HCEC 1CT (cell line): ENCODE data around the gene PNO1.
"Not testable (repeated sequence)": the region's sequence is repeated elsewhere in the genome, so short reads cannot be mapped to it uniquely, and the experiment has no call there.

Experiments
- DNase-seq: peaks from one replicate; pipeline ENCODE4 v3.0.0-alpha.2; 2017

Gene PNO1

DNA sequence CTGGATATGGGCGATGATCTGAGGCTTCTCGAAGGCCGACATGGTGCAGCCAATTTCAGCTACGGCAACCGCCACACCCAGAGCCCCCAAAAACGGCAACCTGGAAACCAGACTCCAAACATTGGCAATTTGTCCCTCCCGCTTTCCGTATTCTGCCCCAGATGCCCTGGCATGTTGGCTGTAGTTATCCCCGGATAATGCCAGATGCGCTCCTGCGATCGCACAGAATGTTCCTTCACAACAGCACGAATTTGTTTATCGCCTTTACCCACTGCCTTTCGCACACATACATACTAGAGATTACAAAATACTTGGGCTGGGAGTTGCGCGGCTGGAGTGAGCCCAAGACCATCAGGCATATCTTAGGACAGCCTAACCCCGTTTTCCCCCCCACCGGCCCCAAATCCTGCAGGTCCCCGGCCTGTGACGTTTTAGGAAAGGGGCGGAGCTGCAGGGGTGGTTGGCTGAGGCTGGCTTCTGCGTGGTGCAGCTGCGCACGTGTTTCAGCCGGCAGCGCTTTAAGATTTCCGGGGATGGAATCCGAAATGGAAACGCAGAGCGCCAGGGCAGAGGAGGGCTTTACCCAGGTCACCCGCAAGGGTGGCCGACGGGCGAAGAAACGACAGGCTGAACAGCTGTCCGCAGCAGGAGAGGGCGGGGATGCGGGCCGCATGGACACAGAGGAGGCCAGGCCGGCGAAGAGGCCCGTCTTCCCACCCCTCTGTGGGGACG, at the start of gene PNO1:
TSS of gene PNO1 (plus strand) at position 487 of the 732 bp plus-strand sequence. CDS start at position 534, 47 bp downstream.
- peak; percentile 93 for DNase-seq

DNA sequence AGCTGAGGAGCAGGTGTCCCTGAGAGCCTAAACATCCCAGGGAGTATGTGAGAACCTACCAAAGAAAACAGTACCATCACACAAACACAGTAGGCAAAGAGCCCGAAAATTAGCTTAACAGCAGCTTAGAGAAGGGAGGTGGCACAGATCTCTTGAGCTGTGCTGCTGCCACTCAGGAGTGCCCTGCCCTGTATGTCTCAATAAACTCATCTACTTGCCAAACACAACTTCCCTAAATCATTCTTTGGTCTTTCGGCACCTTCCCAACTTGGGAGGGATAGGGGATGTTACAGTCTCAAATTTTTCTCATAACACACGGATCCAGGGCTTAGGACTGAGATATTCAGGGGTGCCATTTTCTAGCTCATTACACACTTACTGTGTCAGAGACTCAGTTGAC, 49.6 kb upstream of the PNO1 start:
- no peak for DNase-seq

DNA sequence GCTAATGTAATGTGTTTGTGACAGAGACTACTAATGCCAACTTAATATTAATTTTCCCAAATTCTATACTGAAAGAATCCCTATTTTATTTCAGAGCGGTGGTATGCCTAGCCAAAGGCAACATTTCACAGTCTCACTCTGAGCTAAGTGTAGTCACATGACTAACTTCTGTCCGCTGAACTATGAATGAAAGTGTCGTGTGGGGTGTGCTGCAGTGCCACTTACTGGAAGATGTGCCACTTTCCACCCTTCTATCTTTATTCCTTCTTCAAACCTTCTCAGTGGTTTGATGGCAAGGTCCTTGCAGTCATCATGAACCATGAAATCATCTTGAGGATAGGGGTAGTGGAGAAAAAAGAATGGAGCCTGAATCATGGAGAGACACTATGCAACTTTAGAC, 47.6 kb upstream of the PNO1 start:
- no peak for DNase-seq

DNA sequence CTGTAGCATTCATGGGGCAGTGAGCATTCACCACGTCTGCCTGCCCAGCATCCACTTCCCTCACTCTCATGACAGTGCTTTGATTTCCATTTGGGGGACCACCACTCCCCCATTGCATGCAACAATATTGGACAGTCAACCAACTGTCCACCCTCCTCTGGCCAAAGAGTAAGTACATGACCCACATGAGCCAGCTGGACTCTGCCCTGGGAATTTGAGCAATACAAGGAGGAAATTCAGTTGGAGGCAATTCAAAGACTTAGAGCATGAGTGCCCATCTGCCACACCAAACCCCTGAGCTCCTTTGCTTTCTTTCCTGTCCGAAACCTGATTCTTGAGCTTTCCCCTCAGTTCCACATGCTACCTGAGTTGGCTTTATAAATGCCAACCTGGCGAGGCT, 41.7 kb upstream of the PNO1 start:
- no peak for DNase-seq

DNA sequence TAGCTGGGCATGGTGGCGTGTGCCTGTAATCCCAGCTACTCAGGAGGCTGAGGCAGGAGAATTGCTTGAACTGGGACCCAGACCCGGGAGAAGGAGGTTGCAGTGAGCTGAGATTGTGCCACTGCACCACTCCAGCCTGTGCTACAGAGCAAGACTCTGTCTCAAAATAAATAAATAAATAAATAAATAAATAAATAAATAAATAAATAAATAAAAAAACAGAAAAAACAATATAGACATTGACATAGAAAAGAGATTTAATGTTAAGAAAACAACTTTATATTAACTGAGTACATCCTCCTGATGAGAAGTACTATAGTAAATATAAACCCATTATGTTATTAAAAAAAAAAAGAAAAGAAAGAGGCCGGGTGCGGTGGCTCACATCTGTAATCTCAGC, 39.8 kb upstream of the PNO1 start:
- DNase-seq = not testable (repeated sequence)

DNA sequence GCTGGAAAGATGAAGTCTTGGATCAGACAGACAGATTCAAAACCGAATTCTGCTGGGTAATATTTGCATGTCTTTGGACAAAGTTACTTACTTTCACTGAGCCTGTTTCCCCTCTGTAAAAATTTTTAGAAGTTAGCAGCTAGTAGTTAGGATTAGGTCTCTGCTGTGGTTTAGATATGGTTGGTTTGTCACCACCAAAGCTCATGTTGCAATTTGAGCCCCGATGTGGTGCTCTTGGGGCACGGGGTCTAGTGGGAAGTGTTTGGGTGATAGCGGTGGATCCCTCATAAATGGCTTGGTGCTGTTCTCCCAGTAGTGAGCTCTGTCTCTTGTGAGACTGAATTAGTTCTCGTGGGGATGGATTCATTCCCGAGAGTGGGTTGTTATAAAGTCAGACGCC, 38.9 kb upstream of the PNO1 start:
- DNase-seq = no peak

DNA sequence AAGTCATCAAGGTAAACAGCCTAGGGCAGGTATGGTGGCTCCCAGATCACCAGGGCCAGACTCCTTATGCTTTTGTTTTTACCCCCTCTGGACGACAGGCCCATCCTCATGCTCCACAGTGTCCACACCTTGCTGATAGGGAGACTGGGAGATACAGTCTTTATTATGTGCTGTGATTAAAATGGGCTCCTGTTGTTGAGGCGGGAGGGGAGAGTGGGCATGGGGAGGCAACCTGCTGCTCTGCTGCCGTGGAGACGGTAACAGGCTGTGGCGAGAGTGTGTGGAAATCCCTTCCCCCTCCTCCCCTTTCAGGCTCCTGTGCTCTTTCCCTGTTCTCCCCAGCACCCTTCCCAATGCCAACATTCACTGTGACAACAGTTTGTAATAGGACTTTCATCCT, 38.2 kb upstream of the PNO1 start:
- DNase-seq = no peak

DNA sequence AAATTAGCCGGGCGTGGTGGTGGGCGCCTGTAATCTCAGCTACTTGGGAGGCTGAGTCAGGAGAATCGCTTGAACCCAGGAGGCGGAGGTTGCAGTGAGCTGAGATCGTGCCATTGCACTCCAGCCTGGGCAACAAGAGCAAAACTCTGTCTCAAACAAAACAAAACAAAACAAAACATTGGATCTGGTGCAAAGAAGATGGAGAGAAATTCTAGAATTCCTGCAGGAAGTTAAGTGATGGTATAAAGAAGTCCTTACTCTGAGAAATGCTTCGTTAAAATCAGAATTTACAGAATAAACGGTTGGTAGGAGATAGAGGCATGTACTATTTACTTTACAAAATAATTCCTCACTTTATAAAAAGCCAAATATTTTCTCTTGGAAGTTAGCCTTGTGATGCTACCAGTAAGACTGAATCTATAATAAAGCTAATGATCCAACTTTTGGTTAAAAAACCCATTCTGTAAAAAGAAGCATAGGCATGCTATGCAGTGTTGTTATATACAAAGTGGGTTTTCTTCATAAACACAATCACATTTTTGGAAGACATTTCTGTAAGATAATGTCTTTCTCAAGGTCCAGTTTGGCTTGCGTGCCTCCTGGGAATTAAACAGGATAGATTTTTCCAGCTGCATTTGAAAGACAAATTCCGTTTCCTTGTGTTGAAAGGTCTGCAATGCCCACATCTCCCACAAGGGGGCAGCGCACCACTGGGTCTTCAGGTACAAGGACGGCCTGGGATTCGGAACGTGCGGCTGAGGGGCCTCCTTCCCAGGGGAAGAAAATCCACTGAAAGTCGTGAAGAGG, 35.6 kb upstream of the PNO1 start:
- peak; percentile 67 for DNase-seq

DNA sequence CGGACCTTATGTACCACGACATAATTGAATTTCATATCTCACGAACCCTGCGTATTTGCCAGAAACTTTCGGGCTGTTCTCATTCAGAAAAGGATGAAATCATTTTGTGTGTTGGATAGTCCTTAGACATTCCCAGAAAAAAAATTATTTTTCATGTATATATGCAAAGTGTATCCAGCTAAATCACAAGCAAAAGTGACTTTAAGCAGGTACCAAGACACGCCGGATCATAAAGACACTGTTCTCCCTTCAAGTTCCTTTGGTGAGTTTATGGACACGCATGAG, 35.1 kb upstream of the PNO1 start:
- no peak for DNase-seq

DNA sequence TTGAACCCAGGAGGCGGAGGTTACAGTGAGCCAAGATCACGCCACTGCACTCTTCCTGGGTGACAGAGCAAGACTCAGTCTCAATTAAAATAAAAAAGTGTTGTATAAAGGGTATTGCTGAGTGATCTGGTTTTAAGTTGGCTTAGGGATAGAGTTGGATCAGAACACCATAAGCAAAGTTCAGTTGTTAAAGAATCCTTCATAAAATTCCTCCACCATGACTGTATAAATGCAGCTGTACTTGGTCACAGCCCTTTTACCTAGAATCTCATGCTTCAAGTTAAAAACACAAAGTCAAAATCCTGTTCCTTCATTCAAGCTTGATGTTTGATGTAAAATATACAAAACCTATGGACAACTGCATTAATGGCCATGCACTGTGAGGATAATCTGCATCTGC, 33.4 kb upstream of the PNO1 start:
- peak; percentile 39 for DNase-seq

DNA sequence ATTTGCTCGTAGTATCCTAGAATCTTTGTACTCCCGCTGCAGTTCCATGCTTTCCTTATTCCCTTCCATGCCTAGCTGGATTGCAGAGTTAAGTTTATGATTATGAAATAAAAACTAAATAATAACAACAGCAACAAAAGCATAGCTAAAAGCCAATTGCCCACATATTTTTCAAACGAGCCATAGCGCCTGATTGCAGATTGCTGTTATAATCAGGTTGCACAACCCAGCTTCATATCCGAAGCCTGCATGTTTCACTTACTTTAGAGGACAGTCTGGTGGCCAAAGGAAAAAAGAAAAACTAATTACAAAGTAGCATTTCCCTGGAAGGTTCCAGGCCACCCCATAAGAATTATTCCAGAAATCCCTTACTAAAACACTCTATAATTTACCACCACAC, 31.9 kb upstream of the PNO1 start:
- no peak for DNase-seq

DNA sequence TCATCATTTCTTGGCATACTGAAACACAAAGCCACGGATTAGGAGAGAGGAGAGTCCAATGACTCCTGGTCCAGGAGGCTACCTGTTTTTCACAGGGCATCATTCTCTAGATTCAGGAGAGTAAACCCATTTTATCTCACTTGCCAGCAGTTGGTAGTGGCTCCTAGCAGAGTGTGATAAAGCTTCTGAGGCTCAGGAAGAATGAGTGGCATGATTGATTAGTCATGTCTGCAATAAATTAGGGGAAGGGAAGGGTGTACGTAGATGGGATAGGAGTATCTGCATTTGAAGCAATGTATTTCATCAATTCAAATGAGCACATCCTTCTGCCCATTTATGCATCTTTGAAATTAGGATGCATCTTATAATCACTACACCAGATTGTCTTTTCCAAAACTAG, 31.1 kb upstream of the PNO1 start:
- DNase-seq = no peak

DNA sequence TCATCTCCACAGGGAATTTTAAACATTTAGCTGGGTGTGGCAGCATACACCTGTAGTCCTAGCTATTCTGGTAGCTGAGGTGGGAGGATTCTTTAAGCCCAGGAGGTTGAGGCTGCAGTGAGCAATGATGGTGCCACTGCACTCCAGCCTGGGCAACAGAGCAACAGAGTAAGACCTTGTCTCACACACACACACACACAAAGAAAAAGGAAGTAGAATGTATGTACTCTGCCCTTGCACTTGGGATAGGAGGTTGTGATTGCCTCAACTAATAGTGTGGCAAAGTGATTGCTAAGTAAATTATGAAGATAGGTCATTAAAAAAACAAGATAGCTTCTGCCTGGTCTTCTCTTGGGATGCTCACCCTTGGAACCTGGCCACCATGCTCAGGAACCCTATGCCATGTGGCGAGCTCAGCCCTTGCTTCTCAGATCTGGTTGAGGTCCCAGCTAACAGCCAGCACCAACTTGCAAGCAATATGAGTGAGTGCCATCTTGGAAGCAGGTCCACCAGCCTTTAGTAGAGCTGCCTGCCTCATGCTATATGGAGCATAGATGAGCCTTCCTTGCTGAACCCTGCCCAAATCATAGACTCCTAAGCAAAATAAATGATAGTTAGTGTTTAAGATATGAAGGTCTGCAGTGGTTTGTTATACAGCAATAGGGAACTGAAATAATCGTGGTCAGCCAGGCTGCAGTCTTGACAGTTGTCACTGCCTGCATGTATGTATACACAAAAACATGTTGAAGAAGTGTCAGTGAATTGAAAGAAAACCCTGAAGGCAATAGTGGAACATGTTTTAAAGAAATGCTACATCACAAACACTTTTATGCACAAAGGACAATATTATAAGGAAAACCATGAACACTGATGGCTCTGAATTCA, 30.1 kb upstream of the PNO1 start:
- DNase-seq = no peak

DNA sequence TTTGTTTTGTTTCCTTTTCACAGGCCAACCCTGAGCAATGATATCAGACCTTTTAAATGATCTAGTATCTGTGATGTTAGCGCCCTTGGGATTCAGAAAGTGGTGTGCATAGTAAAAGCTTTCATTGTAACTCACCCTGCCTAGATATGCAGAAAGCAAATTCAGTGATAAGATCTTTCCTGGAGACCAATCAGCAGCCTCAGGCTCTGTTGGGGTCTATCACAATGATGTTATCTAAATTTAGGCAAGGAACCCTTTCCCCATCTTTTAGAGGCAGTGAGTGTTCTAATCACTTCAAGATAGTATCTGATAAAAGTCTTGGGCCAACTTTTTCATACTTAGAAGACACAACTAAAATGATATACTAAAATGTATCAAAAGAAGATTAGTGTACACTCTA, 23.6 kb upstream of the PNO1 start:
- DNase-seq = no peak

DNA sequence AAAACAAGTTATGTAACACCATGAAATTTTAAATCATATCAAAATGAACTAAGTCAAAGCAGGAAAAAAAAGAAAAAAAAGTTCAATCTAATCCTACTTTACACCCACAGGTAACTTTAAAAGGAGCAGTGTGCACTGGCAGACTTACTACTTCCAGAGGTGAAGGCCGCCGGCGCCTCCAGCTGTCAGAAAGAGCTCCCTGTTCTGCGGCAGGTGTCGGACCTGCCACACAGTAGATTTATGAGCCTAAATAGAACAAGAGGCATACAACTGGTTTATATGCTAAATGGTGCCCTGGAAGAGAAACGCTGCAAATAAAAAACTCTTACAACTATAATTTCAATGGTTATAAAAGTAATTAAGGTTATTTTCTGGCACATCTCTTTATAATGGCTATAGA, 23.1 kb upstream of the PNO1 start:
- no peak for DNase-seq

DNA sequence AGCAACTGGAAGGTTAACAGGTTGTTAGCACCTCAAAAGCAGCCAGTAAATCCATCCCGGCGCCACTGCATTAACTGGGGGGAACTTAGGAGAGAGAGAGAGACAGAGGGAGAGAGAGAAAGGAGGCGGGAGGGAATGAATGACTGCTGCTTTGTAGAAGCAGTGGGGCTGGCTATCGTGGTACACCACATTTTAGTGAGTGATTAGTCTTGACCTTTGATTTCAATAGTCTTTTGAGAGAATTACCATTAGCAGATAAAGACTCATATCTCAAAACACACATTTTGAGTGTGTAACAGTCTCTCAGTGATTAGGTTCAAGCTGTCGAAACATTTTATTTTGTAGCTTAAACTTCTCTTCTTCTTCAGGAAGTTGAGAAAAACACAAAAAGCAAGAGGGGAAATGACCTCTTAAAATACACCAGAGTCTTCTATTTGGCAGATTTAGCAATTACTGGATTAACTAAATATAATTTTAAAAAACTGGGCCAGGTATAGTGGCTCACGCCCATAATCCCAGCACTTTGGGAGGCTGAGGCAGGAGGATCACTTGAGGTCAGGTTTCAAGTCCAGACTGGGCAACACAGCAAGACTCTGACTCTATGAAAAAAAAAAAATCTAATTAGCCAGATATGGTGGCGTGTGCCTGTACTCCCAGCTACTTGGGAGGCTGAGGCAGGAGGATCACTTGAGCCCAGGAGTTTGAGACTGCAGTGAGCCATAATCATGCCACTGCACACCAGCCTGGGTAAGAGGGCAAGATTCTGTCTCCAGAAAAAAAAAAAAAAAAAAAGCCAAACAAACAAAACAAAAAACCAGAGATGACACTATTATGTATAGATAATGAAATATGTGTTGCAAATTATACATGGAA, 22.0 kb upstream of the PNO1 start:
- no peak for DNase-seq

DNA sequence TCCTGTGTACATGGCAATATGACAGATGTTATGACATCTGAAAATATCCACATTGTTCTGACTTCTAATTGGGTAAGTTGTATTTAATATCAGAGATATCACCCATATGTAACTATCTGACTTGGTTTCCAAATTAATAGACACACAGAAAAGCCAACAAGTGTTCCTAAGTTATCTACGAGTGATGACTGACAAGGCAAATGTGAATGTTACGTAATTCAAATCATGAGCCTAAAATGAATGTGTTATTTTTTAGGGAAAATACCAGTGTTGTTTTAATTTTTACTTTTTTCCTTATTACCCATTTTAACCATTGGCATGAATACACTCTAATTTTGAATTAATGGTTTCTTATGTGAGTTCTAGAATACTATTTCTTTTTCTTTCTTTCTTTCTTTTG, 15.8 kb upstream of the PNO1 start:
- DNase-seq = no peak

DNA sequence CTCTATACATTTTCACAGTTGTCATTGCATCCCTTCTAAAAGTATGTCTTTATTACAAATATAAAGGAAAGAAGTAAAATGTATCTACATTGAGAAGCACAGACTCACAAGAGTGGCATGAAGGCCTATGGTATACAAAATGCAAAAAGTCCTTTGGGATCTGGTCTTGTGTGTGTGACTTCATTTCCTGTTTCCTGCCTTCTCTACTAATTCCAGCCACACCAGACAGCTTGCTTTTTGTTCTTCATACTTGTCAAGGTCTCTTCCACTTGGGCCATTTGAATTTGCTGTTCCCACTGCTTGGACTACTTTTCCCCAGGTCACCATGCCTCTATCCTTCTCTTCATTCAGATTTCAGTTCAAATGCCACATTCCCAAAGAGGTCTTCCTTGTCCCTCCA, 6.7 kb upstream of the PNO1 start:
- DNase-seq = peak; percentile 27

DNA sequence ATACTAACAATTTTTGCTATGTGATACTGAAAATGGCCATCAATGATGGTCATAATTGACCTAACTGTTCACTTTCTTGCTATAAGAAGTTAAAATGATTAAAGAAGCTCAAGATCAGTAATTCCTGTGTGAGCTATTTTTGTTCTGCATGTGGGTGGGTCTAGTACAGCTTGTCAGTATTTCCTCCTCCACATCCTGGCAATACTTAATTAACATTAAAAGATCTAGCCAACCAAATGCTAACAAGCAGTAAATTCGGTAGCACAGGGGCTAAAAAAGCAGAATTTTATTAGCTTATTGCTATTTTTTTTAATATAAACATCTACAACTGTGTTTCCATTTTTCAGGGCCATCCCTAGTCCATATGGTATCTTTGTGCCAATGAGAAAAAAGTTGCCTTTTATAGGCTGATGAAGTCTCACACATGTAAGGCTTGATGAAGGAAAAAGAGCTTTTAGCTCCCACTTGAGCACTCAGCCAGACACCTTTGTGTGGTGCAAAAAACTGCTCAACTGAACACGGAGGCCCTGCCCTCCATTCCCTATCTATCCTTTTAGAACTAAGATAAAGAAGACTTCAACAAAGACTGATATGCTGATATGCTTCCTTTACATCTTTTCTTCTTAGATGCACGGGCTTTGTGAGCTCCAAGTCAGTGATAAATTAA, 4.9 kb upstream of the PNO1 start:
- DNase-seq = no peak

DNA sequence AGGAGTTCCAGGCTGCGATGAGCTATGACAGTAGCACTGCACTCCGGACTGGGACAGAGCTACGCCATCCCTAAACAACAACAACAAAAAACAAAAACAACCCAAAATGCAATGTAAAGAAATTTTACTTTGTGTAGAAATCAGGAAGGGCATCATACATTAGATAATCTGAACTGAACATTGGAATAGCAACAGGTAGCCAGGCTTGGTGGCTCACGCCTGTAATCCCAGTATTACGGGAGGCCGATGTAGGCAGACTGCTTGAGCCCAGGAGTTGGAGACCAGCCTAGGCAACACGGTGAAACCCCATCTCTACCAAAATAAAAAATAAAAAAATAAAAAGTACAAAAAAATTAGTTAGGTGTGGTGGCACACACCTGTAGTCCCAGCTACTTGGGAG, 2.1 kb upstream of the PNO1 start:
- no peak for DNase-seq

DNA sequence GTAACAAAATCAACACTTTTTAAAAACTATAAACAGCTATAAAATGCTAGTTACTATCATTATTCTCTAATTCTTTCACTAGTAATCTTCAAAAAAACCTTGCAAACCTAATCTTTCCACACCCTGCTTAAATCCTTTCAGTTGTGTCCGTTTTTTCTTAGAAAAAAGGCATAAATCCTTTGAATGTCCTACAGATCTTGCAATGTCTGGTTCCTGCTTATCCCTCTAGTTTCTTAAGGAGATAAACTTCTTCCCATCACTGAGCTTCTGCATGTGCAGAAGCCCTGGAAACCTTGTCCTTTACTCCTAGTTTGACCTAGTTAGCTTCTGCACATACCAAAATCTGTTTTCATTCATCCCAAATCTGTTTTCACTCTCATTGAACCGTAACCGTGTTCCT, 1.3 kb upstream of the PNO1 start:
- DNase-seq = no peak

DNA sequence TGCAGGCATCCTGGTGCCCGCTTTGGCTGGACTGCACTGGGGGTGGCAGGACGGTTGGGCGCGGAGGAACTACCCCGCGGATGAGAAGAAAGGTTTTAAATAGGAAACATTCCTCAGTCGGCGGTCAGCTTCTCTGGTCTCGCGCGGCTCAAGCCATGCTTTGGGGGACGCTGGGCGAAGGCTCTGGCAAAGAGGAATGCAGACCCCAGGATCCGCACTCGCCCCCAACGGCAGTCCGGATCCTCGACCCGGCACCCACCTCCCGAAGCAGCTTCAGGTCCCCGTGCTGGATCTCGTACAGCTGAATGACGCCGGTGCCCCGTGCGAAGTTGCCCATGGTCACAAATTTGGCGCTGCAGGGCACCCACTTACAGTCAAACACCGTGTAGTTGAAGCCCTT, 686 bp upstream of the PNO1 start:
- no peak for DNase-seq
